Measurements from ENCODE around the gene TXNDC2.

DNA sequence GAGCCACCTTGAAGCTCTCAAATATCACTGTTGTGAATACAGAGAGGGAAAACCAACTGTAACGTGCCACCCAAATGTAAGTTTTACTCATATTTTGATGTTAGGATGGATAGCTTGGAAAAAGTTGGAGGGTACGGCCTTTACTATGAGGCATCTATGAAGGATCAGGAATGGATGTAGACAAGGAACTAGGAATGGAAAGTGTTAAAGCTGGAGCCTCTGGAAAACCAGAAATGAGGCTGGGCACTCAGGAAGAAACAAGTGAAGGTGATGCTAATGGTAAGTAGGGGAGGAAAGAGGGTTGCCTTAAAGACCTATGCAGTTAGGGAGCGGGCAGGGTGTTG lies 204 bp downstream of the TXNDC2 start:
- TF ChIP-seq POLR2AphosphoS5 (IDR thresholded peaks at IDR 0.05; ENCODE audit: low read depth, low read length) (no peak), EGR1 (IDR thresholded peaks at IDR 0.05; ENCODE audit: low read depth) (no peak), ZNF274 (IDR thresholded peaks at IDR 0.05; ENCODE audit: low read depth, low read length) (no peak), ELF1 (IDR thresholded peaks at IDR 0.05; ENCODE audit: borderline replicate concordance, low read depth) (no peak)
- TF ChIP-seq, protein P1, sequence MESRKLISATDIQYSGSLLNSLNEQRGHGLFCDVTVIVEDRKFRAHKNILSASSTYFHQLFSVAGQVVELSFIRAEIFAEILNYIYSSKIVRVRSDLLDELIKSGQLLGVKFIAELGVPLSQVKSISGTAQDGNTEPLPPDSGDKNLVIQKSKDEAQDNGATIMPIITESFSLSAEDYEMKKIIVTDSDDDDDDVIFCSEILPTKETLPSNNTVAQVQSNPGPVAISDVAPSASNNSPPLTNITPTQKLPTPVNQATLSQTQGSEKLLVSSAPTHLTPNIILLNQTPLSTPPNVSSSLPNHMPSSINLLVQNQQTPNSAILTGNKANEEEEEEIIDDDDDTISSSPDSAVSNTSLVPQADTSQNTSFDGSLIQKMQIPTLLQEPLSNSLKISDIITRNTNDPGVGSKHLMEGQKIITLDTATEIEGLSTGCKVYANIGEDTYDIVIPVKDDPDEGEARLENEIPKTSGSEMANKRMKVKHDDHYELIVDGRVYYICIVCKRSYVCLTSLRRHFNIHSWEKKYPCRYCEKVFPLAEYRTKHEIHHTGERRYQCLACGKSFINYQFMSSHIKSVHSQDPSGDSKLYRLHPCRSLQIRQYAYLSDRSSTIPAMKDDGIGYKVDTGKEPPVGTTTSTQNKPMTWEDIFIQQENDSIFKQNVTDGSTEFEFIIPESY (IDR thresholded peaks at IDR 0.05; ENCODE audit: extremely low read depth, insufficient replicate concordance, low read length): no peak
- TF ChIP-seq, protein P2, sequence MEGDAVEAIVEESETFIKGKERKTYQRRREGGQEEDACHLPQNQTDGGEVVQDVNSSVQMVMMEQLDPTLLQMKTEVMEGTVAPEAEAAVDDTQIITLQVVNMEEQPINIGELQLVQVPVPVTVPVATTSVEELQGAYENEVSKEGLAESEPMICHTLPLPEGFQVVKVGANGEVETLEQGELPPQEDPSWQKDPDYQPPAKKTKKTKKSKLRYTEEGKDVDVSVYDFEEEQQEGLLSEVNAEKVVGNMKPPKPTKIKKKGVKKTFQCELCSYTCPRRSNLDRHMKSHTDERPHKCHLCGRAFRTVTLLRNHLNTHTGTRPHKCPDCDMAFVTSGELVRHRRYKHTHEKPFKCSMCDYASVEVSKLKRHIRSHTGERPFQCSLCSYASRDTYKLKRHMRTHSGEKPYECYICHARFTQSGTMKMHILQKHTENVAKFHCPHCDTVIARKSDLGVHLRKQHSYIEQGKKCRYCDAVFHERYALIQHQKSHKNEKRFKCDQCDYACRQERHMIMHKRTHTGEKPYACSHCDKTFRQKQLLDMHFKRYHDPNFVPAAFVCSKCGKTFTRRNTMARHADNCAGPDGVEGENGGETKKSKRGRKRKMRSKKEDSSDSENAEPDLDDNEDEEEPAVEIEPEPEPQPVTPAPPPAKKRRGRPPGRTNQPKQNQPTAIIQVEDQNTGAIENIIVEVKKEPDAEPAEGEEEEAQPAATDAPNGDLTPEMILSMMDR (IDR thresholded peaks at IDR 0.05 in 2 of 3, conservative IDR thresholded peaks at IDR 0.05 in 1 of 3; ENCODE audit: borderline replicate concordance in 1 of 3, insufficient read depth in 1 of 3, low read depth in 2 of 3, low read length in 2 of 3): no peak

Data from HCT116 (cell line).